GM19193 (cell line): ENCODE measurements around the gene ACTN4.

Source experiments
- POLR2A ChIP-seq: IDR thresholded peaks from 4 replicates; pipeline ENCODE4 v1.6.1; 2011; ENCODE audit not compliant: insufficient read depth, insufficient read length; ENCODE audit errors: extremely low read depth

ACTN4 gene

GRCh38 chr19:38650911-38651584, 3.6 kb downstream of the ACTN4 start:
- no peak for TF ChIP-seq POLR2A

- TF ChIP-seq POLR2A, result no peak
These were observed 5.7 kb downstream of the ACTN4 start for GRCh38 chr19:38653028-38653571.

DNA sequence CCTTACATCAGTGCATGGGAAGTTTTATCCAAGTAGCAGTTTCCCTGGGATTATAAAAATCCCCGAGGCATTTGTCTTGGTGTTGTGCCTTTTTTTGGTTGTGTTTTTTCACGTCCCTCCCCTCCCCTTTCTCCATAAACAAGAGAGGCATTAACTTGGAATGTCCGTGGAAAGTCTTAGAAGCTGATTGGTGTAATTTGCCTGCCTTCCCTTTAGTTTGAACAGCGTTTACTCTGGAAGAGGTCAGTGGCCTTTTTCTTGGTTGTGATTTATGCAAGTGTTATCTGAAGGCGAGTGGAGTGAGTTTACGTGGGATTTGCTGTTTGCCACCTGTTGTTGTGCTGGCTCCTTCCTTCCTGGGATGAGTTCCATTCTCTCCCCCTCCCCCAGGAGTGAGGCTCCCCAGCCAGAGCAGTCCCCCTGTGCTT, 7.2 kb downstream of the ACTN4 start:
- TF ChIP-seq POLR2A, result no peak

GRCh38 chr19:38655148-38655824, 7.8 kb downstream of the ACTN4 start:
- TF ChIP-seq POLR2A, result no peak

DNA sequence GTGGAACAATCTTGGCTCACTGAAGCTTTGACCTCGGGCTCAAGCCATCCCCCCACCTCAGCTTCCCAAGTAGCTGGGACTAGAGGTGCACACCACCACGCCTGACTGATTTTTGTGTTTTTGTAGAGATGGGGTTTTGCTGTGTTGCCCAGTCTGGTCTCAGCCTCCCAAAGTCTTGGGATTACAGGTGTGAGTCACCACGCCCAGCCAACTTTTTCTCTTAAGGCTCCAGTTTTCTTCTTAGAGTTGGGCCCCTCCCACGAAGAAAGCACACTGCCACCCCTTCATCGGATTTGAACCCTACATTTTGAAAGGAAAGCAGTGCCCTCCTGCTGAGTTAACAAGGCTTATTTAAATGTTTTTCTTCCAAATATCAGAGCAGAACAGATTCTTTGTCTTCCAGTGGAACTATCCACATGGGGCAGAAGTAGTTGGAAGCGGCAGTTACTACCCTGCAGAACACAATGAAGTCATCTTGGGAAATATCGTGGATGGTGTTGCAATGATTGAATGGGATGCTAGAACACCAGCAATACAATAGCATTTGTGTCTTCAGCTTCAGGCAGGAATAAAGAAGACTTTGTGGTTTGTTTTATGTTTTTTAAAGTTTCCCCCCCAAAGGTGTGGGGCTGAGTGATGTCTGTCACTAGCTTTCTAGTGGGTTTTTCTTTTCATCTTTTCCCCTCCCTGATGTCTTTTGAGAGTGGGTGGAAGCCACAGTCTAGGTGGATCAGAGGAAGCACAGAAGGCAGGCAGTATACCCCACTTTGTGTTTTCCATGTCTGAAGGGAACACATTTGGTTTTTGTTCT, 8.9 kb downstream of the ACTN4 start:
- TF ChIP-seq POLR2A, result no peak

GRCh38 chr19:38657633-38658222, 10.3 kb downstream of the ACTN4 start:
- TF ChIP-seq POLR2A, result no peak

GRCh38 chr19:38658462-38659306, 11.2 kb downstream of the ACTN4 start:
- TF ChIP-seq POLR2A, result no peak

DNA sequence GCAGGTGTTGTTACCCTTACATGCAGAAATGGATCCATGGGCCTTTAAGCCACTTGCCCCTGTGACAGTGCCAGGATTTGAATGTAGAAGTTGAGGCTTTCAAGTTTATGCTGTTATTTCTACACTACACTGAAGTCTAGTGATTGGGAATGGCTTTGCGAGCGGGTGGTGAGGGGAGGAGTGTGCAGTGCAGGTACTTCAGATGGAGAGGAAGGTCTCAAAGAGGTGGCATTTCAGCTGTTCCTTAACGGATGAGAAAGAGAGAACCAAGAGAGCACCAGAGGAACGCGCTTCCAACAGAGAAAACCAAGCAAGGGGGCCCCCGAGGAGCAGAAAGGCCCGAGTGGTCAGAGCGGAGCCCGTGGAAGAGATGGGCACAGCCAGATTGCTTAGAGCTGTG, 13.3 kb downstream of the ACTN4 start:
- no peak for TF ChIP-seq POLR2A

GRCh38 chr19:38661136-38661535, 13.7 kb downstream of the ACTN4 start:
- TF ChIP-seq POLR2A, result no peak

DNA sequence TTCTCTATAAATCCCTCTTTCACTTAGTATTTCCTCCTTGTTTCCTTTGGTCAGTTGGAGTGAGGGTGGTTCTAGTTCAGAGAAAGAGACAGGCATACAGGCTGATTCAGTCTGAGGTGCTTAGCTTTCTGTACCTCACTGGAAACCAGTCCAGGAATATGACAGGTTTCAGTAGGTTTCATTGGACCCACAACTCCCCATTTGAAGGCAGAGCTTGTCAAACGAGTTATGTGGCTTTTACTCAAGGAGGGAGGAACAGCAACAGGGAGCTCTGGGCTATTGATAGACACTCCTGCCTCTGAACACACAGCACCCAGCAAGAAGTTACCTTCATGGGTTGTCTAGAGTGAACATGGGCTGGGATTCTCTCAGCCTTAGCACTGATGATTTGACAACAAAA, 14.5 kb downstream of the ACTN4 start:
- no peak for TF ChIP-seq POLR2A

DNA sequence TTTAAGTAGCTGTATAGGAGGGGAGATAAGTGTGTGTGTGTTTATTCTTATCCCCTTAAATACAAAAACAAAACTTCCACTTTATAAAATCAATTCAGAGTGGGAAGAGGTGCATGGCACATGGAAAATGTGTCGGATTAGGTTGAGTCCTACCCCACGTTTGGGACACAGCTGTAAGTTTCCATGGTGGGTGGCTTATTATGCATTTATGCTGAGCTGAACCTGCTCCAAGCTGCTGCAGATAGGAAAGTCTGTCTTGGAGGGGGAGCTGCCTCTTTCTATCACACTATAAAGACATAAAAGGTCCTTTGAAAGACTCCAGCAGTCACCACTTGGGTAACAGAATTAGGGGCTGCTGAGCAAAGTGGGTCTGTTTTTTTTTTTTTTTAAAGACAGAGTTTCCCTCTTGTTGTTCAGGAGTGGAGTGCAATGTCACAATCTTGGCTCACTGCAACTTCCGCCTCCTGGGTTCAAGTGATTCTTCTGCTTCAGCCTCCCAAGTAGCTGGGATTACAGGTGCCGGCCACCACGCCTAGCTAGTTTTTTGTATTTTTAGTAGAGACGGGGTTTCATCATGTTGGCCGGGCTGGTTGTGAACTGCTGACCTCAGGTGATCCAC, 15.2 kb downstream of the ACTN4 start:
- TF ChIP-seq POLR2A, result no peak

DNA sequence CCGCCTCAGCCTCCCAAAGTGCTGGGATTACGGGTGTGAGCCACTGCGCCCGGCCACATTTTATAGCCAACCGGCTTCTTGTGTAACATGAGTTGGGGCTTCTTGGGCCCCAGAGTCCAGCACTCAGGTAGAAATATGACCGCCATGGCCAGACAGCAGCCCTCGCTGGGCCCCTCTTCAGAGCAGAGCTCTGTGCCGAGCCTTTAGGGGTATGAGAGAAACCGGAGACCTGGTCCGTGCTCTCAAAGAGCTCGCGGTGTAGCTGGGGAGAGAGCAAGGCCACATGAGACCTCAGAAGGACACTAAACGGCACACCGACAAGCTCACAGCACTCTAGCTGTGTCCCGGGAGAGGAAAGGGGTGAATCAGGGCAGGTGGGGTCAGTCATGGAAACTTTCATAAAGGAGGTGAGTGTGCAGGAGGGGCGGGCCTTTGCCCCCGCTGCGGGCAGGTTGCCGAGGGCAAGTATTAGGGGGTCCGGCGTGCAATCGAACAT, 15.8 kb downstream of the ACTN4 start:
- TF ChIP-seq POLR2A, result no peak

- TF ChIP-seq POLR2A, result no peak
These were observed 16.6 kb downstream of the ACTN4 start for GRCh38 chr19:38663957-38664502.
